ENCODE measurements around the gene SHKBP1.

DNA sequence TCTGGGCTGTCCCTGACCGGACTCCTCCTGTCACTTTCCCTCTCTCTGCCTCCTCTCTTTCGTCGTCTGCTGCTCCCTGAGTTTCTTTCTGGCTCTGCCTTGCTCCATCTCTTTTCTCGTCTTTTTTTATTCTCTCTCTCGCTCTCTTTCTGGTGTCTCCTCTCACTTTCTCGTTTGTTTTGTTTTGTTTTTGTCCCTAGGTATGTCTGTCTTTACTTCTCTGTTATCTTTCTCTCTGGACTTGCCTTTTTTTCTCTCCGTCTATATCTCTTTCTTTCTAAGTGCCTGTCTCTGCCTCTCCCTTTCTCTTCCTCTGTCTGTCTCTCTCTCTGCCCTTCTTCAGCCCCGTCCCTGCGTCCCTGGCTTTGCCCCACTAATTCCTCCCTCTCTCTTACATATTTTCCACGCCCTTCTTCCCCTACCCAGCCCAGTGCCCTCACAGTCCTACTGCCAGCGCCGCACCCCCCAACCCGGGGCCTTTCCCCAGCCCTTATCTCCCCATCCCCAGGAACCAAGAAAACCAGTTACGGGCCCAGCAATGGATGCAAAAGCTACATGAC is 48.1 kb upstream of the SHKBP1 start:
- TF ChIP-seq CTCF (IDR thresholded peaks at IDR 0.05; ENCODE audit: borderline replicate concordance, extremely low read depth, low read length, poor library complexity, severe bottlenecking) (no peak), EZH2 (IDR thresholded peaks at IDR 0.05; ENCODE audit: borderline replicate concordance, low read depth, low read length, severe bottlenecking) (no peak)

Measured in DND-41 (cell line).